ENCODE results near the gene KIAA1549.

Gene KIAA1549

DNA sequence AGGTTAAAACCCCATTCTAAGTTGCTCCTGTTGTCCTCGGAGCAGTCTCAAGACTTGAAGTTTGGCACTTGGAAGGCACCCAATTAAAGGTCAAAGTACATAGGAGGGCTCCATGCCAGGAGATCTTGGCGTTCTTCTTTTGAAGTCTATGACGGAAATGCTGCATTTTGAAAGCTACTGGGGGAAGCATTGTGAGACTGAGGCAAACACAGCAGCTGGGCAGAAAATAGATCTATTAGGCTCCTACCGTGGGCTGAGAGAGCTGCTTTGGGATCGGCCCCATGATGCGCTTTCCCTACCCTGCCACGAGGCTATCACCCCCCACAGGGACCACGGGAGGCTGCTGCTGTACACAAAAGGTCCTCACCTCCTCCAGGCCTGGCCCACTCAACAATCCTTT is 20.0 kb downstream of the KIAA1549 start:
- TF ChIP-seq, protein P1, sequence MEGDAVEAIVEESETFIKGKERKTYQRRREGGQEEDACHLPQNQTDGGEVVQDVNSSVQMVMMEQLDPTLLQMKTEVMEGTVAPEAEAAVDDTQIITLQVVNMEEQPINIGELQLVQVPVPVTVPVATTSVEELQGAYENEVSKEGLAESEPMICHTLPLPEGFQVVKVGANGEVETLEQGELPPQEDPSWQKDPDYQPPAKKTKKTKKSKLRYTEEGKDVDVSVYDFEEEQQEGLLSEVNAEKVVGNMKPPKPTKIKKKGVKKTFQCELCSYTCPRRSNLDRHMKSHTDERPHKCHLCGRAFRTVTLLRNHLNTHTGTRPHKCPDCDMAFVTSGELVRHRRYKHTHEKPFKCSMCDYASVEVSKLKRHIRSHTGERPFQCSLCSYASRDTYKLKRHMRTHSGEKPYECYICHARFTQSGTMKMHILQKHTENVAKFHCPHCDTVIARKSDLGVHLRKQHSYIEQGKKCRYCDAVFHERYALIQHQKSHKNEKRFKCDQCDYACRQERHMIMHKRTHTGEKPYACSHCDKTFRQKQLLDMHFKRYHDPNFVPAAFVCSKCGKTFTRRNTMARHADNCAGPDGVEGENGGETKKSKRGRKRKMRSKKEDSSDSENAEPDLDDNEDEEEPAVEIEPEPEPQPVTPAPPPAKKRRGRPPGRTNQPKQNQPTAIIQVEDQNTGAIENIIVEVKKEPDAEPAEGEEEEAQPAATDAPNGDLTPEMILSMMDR (IDR thresholded peaks at IDR 0.05; ENCODE audit: insufficient read depth, low read length, poor library complexity, severe bottlenecking): no peak
- TF ChIP-seq EZH2phosphoT487 (conservative IDR thresholded peaks at IDR 0.05; ENCODE audit: low read length): no peak
- no peaks in the 10 kb centered on the region for H3K79me2 ChIP-seq (ENCODE audit: insufficient read depth, low read length)
- H3K27ac ChIP-seq (ENCODE audit: low read depth, low read length): no peak overlapping the region

DNA sequence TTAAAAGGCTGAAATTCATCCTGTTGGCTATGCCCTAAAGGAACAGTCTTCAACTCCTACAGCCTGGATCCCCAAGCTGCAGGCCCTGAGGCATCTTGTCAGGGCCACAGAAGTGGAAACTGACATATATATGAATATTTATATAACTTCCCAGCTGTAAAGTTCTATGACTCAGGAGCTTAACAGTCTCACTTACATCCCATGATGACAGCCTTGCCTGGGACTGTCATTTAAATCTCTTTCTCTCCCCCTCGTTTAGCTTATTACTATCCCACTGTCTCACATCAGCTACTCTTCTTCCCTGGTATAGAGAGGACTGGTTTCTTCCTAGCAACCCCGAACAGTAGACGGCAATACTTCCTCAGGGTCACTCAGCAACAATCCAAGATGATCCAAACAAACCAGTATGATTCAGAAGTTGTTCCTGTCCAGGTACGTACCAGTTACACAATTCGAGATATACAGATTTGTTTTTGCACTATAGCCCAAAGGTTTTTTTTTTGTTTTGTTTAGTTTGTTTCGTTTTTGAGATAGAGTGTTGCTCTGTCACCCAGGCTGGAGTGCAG is 22.7 kb downstream of the KIAA1549 start:
- Histone ChIP-seq H3K9me2 (replicated peaks; ENCODE audit: insufficient read depth, low read length) (no peaks in the 10 kb centered on the region), H4K20me1 (ENCODE audit: low read depth, low read length) (no peaks in the 10 kb centered on the region), H3K4me2 (ENCODE audit: low read depth, low read length, poor library complexity, severe bottlenecking) (no peak overlapping the region), H3K27ac (ENCODE audit: low read depth, low read length) (no peak overlapping the region), H2AFZ (ENCODE audit: low read depth, low read length, severe bottlenecking) (no peak overlapping the region), H3K9me3 (ENCODE audit: insufficient read depth, low read length) (no peaks in the 10 kb centered on the region), H3K27me3 (ENCODE audit: low read length) (no peaks in the 10 kb centered on the region), H3K9ac (ENCODE audit: low read length) (no peak overlapping the region), H3F3A (ENCODE audit: insufficient read depth) (no peaks in the 10 kb centered on the region), H3K36me3 (ENCODE audit: low read length) (no peaks in the 10 kb centered on the region), H3K79me2 (ENCODE audit: insufficient read depth, low read length) (no peaks in the 10 kb centered on the region), H3K4me3 (ENCODE audit: insufficient read depth, low read length, poor library complexity, severe bottlenecking) (no peak overlapping the region)
- TF ChIP-seq, protein P1 (IDR thresholded peaks at IDR 0.05; ENCODE audit: insufficient read depth, low read length, poor library complexity, severe bottlenecking): no peak
- no peak for TF ChIP-seq EZH2phosphoT487 (conservative IDR thresholded peaks at IDR 0.05; ENCODE audit: low read length)

More for the DNA sequence above, 20.0 kb downstream of the KIAA1549 start:
- Histone ChIP-seq H3K27me3 (ENCODE audit: low read length) (no peaks in the 10 kb centered on the region; the same call in 1 of the 2 replicates), H2AFZ (ENCODE audit: low read depth, low read length, severe bottlenecking) (no peak overlapping the region), H4K20me1 (ENCODE audit: low read depth, low read length) (no peaks in the 10 kb centered on the region), H3F3A (ENCODE audit: insufficient read depth) (no peaks in the 10 kb centered on the region), H3K4me2 (ENCODE audit: low read depth, low read length, poor library complexity, severe bottlenecking) (no peak overlapping the region), H3K4me3 (ENCODE audit: insufficient read depth, low read length, poor library complexity, severe bottlenecking) (no peak overlapping the region), H3K36me3 (ENCODE audit: low read length) (no peaks in the 10 kb centered on the region), H3K9me3 (ENCODE audit: insufficient read depth, low read length) (no peaks in the 10 kb centered on the region), H3K9ac (ENCODE audit: low read length) (no peak overlapping the region), H3K9me2 (replicated peaks; ENCODE audit: insufficient read depth, low read length) (no peaks in the 10 kb centered on the region)

DNA sequence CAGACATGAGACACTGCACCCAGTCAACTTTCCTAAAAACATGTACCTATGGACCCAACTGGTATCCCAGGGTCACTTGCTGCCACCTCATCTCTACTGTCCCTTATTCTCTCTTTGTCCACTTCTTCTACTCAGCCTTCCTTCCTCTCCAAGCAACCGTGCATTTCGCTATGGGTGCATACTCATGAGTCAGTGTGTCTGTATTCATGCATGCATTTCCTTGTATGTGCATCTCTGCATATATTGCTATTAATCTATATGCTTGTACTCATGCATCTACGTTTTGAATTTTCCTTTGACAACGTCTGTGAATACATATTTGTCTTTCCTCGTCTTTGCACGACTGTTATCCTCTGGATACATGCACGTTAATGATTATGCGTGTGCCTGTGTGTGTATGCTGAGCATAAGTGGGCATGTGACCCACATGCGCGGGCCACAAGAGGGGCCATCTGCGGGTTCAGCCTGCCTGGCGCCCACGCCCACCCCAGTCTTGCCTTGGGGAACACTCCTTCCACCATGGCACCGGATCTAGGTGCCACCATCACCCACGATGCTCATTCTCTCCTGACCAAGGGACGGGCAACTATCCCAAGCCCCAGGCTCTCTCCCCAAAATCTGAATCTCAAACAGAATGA is 23.3 kb downstream of the KIAA1549 start:
- H4K20me1 ChIP-seq (ENCODE audit: low read depth, low read length): no peaks in the 10 kb centered on the region
- no peaks in the 10 kb centered on the region for H3K36me3 ChIP-seq (ENCODE audit: low read length)
- H3K27ac ChIP-seq (ENCODE audit: low read depth, low read length): no peak overlapping the region
- H3K9ac ChIP-seq (ENCODE audit: low read length): no peak overlapping the region
- no peaks in the 10 kb centered on the region for H3K27me3 ChIP-seq (ENCODE audit: low read length)
- H3F3A ChIP-seq (ENCODE audit: insufficient read depth): no peaks in the 10 kb centered on the region
- no peaks in the 10 kb centered on the region for H3K9me2 ChIP-seq (replicated peaks; ENCODE audit: insufficient read depth, low read length)
- no peak overlapping the region for H3K4me3 ChIP-seq (ENCODE audit: insufficient read depth, low read length, poor library complexity, severe bottlenecking)
- H3K9me3 ChIP-seq (ENCODE audit: insufficient read depth, low read length): no peaks in the 10 kb centered on the region
- TF ChIP-seq EZH2phosphoT487 (conservative IDR thresholded peaks at IDR 0.05; ENCODE audit: low read length): no peak
- TF ChIP-seq, protein P1 (IDR thresholded peaks at IDR 0.05; ENCODE audit: insufficient read depth, low read length, poor library complexity, severe bottlenecking): no peak
- no peaks in the 10 kb centered on the region for H3K79me2 ChIP-seq (ENCODE audit: insufficient read depth, low read length)
- H2AFZ ChIP-seq (ENCODE audit: low read depth, low read length, severe bottlenecking): no peak overlapping the region
- no peak overlapping the region for H3K4me2 ChIP-seq (ENCODE audit: low read depth, low read length, poor library complexity, severe bottlenecking)
